CD4-positive, alpha-beta T cell treated with Interferon alpha-2 for 1 hour (primary cell): ENCODE results near the gene CDHR3.
"Not testable (repeated sequence)": the region's sequence is repeated elsewhere in the genome, so short reads cannot be mapped to it uniquely, and the experiment has no call there.

Experiments used
- DNase-seq, 2 donors: peaks; one replicate each; pipeline ENCODE4 v3.0.0-alpha.2; 2020 to 2022

The CDHR3 gene

DNA sequence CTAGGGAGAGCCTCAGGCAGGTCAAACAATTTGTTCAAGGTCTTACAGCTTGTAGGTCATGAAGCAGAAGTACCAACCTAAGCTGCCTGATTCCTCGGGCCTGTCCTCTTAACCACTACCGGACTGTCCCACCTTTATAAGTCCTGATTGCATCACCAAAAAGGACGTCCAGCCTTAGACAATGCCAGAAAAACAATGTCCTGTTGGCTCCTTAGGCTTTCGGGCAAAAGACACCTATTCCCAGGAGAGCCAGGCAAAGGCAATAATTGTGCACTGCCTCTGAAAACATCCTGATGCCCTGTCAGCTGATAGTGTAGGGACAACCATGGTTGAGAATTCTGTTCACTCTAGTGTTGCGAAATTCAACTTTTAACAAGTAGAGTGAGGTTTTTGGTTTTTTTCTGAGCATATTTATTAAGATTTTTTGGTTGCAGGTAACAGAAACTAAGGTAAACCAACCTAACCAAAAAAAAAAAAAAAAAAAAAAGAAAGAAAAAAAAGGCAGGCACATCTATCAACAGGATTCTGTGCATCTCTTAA, 40.5 kb downstream of the CDHR3 start:
- no peak for DNase-seq

DNA sequence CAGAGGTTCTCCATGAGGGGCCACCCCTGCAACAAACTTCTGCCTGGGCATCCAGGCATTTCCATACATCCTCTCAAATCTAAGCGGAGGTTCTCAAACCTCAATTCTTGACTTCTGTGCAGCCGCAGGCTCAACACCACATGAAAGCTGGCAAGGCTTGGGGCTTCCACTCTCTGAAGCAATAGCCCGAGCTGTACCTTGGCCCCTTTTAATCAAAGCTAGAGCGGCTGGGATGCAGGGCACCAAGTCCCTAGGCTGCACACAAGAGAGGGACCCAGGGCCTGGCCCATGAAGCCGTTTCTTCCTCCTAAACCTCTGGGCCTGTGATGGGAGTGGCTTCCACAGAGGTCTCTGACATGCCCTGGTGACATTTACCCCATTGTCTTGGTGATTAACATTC, 43.8 kb downstream of the CDHR3 start:
- no peak for DNase-seq

DNA sequence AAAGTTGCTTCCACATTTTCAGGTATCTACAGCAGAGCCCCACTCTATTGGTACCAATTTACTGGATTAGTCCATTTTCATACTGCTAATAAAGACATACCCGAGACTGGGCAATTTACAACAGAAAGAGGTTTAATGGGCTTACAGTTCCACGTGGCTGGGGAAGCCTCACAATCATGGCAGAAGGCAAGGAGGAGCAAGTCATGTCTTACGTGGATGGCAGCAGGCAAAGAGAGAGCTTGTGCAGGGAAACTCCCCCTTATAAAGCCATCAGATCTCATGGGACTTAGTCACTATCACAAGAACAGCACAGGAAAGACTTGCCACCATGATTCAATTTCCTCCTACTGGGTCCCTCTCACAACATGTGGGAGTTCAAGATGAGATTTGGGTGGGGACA, 44.7 kb downstream of the CDHR3 start:
- DNase-seq, result not testable (repeated sequence)

DNA sequence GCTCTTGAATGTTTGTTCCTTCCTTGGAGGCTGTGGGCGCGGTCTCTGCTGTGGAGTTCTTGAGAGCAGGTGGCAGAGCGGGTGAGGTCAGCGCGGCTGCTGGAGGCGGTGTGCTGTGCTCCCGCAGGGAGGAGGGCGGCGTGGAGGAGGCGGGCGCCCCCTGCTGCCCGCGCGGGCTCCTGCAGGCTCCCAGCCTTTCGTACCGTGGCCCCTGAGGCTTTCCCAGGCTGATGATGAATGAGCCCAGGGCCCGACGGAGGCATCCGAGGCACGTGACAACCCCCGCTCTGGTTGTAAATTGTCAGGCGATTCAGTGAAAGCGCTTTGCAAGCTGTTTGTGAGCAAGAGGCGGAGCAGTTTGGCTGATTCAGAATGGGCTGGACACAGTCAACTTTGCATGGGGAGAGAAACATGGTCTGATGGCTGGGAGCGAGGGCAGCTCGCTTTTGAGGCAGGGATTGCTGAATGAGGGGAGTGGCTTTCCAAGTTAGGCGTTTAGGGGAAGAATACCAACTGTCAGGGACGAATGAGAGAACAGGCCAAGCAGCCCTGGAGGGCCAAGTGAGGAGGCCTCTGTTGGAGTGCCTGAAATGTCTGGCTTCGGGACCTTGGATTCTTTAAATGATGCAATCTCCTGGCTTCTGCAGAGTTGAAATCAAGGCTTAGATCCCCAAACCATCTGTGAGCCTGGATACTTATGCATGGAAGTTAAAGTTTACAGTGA, 46.6 kb downstream of the CDHR3 start:
- peak; percentile 77 to 81 for DNase-seq

DNA sequence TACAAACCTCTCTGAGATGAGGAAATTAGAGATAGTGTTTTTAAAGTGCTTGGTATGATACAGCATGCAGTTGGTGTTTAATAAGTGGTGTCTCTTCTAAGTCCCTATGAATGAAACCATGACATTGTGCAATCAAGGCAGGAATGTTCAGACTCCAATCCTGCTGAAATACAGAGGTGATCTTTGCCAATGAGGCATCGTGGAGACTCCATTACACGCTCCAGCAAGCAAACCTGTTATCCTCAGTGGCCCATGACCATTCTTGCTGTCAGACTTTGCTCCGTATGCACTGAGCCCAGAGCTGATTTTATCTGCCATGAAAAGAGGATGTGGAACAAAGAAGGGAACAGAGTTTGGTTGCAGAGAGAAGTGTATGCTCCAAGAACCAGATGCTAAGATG, 47.3 kb downstream of the CDHR3 start:
- no peak for DNase-seq

DNA sequence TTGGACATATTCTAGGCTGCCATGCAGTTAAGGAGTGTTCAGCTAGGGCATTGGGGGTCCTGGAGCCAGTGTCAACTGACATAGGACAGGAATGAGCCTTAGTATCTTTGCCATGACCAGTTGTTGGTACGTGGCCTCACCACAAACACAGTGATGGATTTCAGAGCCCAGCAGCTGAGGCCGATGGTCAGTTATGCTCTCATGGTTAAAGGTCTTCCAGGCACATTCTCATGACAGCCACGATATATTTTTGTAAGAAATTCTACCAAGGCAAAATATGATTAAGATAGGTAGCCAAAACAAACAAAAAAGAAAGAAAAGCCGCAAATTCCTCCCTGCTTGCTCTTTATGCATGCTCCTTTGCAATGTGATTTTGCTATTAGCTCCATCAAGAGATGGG, 47.8 kb downstream of the CDHR3 start:
- DNase-seq, result no peak

DNA sequence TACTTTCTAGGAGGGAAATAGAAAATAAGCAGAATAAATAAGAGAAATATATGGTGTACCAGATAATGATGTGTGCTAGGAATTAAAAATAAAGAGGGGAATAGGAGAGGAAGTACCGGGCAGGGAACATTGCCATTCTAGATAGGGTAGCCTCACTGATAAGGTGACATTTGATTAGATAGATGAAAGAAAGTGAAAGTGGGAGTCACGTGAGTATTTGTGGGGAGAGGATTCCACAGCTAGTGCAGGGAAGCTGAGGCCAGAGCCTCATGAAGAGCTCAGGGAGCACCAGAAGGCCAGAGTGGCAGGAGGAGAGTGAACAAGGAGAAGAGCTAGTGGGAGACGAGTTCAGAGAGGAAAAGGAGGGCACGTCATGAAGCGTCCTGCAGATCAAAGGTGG, 49.1 kb downstream of the CDHR3 start:
- no peak for DNase-seq

DNA sequence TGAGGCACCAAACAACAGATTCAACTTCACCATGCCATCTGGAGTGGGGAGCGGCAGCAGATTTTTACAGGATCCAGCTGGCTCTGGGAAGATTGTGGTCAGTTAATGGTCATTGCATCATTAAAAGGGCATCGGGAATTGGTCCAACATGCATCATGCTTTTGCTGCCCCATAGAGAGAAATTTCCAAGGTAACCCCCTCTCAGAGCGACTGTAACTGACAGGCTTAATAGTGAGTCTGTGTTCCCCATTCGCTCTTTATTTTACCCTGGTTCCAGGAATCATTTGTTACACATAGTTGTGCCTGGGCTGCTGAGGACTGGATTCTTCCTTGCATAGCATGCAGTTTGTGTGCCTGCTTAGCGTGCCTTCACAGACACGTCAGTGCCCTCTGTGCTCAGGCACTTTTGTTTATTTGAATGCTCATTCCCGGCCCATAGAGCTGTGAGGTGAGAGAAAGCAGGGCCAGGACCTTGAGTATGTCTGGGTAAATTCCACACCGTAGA, 49.9 kb downstream of the CDHR3 start:
- no peak for DNase-seq

DNA sequence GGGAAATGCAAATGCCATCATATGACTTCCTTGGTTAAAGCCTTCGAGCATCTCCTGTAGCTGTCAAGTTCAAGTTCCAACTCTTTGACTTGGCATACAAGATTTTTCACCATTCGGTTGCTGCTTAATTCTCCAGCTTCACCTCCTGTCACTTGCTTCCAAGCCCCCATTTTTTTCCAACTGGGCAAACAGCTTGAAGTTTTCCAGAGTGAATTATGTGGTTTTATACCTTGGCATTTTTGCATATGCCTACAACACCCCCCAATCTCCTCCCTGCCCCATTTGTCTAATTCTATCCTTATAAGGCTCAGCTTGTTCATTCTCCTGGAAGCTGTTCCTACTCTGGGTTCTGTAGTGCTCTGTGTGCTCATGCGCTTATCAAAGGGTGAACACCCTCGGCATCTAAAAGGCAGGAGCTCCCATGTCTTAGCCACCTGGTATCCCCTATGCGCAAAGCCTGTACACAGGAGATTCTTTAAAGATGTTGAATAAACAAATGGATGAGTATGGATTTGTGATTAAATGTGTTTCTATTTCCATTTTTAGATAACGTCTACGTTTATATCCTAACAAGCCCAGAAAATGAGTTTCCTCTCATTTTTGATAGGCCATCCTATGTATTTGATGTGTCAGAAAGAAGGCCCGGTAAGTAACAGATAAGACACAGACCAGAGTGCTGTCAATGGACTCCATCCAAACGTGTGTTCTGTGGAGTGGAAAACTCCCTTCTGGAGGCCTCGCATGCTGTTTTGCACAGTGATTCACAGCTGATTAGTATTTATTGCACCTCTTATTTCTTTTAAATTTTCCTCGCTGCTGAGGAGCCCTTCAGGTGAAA, 52.5 kb downstream of the CDHR3 start:
- DNase-seq, result no peak

DNA sequence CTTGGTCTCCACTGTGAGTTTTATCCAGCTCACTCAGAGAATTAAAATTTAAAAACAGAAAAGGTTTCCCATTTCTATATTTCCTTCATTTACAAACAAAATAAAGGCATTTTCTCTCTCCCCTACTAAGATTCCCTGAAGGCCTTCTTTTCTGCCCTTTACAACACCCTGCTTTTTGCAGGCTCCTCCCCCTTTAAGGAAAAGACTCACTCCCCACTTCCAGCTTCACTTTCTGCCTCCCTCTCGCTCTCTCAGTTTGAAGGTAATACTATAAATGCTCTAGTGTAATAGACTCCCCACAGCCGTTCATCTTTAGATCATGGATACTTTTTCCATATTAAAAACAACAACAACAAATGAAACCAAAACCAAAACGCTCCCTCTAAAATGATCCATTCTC, 53.3 kb downstream of the CDHR3 start:
- no peak for DNase-seq

DNA sequence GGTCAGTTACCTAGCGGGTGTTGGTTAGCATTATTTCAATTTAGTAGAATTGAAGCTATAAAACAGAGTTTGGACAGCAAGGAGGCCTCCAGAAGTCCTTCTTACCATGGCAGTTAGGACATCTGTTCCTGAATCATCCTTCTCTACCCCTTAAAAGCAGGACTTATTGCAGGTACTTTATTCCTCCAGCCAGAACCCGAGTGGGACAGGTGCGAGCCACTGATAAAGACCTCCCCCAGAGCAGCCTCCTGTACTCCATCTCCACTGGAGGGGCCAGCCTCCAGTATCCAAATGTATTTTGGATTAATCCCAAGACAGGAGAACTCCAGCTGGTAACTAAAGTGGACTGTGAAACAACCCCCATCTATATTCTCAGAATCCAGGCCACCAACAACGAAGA, 54.6 kb downstream of the CDHR3 start:
- no peak for DNase-seq

DNA sequence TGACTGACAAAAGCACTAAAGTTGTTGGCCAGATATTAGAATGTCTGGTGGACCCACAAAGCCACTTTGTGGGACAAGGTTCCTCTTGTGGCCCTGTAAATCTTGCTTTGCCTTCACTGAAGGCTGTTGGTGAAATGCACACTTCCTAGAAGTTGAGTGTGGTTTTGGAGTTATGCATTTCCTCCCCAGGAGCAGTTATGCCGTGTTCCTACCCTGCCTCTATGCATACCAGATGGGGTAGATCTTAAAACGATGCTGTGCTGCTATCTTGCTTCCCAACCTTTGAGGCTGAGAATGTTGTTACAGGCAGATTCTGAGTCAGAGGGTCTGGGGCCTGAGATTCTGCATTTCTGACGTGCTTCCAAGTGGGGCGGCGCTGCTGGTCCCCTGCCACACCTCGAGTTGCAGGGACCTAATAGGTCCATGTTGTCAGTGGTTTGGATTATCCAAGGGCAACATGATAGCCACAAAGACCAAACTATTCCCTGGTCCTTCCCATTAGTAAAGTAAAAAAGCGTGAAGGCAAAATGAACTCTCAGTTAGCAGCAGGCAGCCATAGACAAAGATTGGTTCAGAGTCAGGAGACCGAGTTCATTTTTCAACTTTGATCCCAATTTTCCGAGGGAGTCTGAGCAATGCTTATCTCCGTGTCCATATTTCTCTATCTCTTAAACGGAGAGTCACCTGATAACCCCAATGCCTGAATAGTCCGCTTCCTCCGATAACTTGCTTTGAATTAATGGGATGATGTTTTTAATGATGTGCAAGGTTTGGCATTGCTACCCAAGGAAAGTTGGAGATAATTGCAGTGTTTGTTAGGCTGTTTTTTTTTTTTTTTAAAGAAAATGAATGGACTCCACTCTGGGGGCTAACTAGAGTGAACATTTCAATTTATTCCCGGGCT, 55.8 kb downstream of the CDHR3 start:
- DNase-seq, result no peak

DNA sequence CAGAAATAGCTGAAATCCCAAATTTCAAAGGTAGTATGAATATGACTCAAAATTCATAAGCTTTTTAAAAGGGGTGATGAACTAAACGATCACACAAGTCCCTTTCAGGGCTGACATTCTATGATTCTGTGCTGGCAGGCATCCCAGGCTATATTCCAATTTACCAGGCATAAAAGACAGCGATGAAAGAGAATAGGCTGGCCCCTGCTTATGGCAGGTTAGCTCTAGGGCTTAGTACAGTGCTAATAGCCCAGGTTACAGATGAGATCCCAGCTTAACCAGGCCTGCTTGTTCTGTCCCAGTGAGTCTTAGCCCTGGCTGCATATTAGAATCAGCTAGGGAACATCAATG, 56.4 kb downstream of the CDHR3 start:
- no peak for DNase-seq

DNA sequence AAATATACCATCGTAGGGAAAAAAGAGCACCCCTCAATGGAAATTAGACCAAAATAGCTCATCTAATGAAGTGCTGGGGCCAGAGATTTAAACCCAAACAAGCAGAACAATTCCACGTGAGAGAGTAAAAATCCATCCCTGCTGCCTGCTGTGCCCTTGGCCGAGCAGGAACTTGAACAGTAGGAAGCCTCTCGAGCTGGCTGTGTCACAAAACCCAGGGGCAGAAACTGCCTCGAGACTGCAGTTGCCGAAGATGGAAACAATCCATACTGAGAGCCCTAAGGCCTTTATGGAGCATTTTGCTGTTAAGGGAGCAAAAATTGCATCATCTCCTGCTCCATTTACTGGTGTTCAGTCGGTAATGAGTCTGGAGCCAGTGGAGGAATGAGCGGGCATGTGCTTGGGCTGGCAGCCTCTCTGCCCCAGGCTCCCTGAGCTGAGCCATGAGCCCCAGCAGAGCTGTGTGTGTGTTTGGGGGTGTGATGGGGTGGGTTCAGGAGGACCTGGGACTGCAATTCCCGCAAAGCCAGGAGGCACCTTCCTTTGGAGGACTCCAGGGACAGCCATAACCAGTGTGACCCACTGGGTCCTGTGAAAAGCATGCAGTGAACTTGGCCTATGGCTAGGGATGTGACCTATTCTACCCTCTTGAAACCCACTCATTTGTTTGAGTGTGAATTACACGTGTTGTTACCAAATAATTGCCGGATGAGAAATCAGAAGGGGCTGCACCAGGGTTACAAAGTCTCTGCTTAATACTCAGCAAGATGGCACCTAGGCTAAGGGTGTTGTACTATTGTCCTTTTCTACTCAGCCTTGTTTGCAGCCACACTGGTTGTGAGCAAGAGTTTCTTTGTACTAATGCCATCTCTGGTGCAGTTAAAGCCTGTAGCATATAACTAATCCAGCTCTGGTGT, 58.3 kb downstream of the CDHR3 start:
- DNase-seq, result no peak

DNA sequence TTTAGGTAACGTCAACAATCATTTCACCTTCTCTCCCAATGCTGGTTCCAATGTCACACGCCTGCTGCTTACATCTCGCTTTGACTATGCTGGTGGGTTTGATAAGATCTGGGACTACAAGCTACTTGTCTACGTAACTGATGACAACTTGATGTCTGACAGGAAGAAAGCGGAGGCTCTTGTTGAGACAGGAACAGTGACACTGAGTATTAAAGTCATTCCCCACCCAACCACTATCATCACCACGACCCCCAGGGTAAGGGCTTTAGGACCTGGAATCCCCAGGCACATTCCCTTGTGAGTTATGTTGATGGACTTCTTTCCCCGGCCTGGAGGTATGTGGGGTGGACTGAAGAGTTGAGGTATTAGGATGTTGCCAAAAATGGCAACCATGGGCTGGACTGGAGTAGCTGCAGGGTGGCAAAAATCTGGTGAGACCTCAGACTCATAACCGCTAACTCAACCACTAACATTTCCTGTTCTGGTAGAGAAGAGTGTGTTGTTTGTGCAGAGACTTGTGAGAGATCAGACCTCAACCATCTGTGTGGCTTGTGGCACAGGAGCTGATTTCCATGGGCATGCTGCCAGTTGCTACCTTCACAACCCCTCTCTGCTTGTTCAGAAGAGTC, 59.2 kb downstream of the CDHR3 start:
- DNase-seq, result peak; percentile 76 to 79

DNA sequence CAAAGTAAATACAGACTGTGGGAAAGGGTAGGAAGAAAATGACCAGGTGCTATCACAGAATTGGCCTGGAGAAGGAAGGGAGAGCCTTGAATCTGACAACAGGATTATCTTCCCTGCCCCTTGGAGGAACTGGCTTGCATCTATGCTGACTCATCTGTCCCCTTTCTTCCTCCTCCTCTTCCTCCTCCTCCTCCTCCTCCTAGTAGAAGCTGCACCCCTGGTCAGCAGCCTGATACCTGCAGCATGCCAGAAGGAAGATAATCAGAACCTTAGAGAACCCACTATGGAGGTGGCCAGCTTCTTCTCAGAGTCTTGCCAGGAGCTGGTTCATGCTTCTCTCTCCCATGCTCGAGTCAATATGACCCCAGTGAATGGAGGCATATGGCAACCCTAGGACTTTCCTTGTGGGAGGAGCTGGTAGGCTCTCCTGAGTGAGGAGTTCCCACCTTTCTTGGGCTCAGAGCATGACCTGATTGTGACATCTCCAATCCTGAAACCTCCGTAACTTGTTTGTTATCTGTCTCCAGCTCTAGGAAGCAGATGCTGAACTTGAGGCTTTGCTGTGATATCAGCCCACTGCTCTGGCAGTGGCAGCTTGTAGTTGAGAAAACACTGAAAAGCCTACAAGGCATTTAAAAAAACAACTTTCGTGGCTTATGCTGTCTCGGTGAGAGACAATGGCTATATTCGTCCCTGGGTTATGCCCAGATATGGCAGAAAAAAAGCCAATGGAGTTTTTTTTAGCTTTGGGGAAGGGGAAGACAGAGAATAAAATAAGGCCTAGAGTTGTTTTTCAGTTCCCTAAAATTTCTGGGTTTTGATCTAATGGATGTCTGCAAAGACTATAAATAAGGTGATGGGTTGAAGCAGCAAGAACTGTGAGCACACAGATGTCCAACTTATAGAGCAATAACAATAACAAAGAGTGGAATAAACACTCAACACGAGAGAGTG, 60.6 kb downstream of the CDHR3 start:
- no peak for DNase-seq

DNA sequence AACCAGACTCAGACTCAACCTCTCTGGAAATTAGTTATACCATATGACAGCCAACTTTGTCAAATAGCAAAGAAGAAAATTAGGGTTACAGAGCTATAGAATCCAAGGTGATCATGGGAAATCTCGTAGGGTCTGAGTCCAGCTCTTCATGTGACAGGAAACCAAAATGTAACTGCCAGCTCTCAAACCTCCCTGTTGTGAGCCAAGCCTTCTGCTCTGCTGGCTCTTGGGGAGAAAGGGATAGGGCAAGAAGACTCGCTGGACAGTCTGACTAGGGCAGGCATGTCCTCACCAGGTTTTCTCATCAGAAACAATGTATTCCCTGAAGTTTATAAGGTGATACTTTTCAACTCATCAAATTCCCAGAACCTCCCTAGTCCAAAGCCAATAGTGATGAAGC, 63.0 kb downstream of the CDHR3 start:
- DNase-seq, result no peak

DNA sequence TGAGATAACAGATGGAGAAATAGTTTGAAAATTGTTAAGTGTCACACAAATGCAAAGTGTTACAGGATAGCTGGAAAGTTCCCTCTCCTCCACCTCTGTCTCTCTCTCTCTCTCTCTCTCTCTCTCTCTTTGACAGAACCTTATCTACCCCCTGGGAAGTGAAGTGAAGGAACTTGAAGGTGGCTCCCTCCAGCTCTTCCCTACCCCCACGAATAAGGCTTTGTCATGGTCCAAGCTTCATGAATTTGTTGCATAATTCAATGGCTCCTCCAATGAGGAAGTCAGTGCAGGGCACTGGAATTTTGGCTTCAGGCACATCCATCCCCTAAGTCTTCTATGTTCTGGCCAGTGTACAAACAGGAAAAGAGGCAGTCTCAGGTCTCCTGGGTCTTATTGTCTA, 66.4 kb downstream of the CDHR3 start:
- DNase-seq, result no peak

DNA sequence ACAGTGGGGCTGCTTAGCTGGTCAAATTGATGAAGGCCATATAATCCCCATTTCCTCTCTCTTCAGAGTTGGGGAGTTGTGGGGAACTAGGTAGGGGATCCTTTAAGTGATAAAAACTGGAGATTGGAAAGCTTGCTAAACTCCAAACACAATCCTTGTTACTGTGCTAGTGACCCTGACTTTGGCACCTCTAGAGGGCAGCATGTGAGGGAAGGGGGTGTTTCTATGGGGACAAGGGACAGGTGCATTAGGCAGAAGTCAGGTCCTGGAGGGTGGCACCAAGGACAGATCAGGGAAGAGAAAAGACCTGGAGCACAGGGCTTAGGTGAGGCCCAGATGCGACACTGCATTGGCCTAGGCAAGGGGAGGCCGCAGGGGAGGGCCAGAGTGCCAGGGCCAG, 66.9 kb downstream of the CDHR3 start:
- no peak for DNase-seq
